Mesothelial cell of epicardium (in vitro differentiated cells): ENCODE measurements around the gene SERINC2. TPM values are rescaled to one million over a fixed set of nuclear protein-coding genes. Genes with fewer than 3 reads are reported as not detected.

Source experiments
- DNase-seq, 2 experiments: peaks; one replicate each; pipeline ENCODE4 v3.0.0; 2021; ENCODE audit warnings: low spot score in 2 of 2; ENCODE audit not compliant: unreplicated experiment in 2 of 2
- H3K27ac Mint-ChIP-seq: 2 replicates; pipeline ENCODE4 v1.8.0; 2021; ENCODE audit warnings: mixed read lengths
- H3K27me3 Mint-ChIP-seq: 2 replicates; pipeline ENCODE4 v1.8.0; 2021; ENCODE audit warnings: low read depth, mixed read lengths
- H3K36me3 Mint-ChIP-seq: 2 replicates; pipeline ENCODE4 v1.8.0; 2021; ENCODE audit warnings: mixed read lengths
- H3K4me1 Mint-ChIP-seq: 2 replicates; pipeline ENCODE4 v1.8.0; 2021; ENCODE audit warnings: mixed read lengths
- H3K4me3 Mint-ChIP-seq: 2 replicates; pipeline ENCODE4 v1.8.0; 2021; ENCODE audit warnings: mild to moderate bottlenecking, moderate library complexity, mixed read lengths
- H3K9me3 Mint-ChIP-seq: 2 replicates; pipeline ENCODE4 v1.8.0; 2021; ENCODE audit warnings: mixed read lengths
- CTCF ChIP-seq: fragments of 200-600 bp; sonication (generic); IDR thresholded peaks from one replicate; pipeline ENCODE4 v1.5.0; 2021; ENCODE audit warnings: antibody characterized with exemption; ENCODE audit not compliant: unreplicated experiment
- total RNA-seq: library from RNA; stranded (reverse); gene quantifications from 3 replicates; pipeline ENCODE4 v1.2.1, GENCODE V29; 2021

SERINC2 gene
- total RNA-seq, 1 donor from 2014 or later = 45.4 TPM

- Mint-ChIP-seq H3K9me3 (peaks cover 7% of the 10 kb centered on the region), H3K27me3 (peaks cover 3% of the 10 kb centered on the region), H3K4me1 (no peaks in the 10 kb centered on the region), H3K4me3 (no peak overlapping the region), H3K36me3 (no peaks in the 10 kb centered on the region), H3K27ac (no peak overlapping the region)
- TF ChIP-seq CTCF = no peak
- DNase-seq = no peak
These were observed 31.9 kb downstream of the SERINC2 start for GRCh38 chr1:31444725-31445448.

- Mint-ChIP-seq H3K4me1 (no peaks in the 10 kb centered on the region), H3K27me3 (peaks cover 3% of the 10 kb centered on the region), H3K4me3 (no peak overlapping the region), H3K27ac (no peak overlapping the region), H3K9me3 (peaks cover 13% of the 10 kb centered on the region), H3K36me3 (no peaks in the 10 kb centered on the region)
- no peak for DNase-seq
- no peak for TF ChIP-seq CTCF
These were observed 32.9 kb downstream of the SERINC2 start for GRCh38 chr1:31445951-31446350.

GRCh38 chr1:31447210-31447609 lies 34.2 kb downstream of the SERINC2 start:
- peaks cover 20% of the 10 kb centered on the region for H3K9me3 Mint-ChIP-seq
- DNase-seq = no peak
- H3K36me3 Mint-ChIP-seq = no peaks in the 10 kb centered on the region
- TF ChIP-seq CTCF = no peak
- H3K4me1 Mint-ChIP-seq = no peaks in the 10 kb centered on the region
- H3K4me3 Mint-ChIP-seq = no peak overlapping the region
- H3K27ac Mint-ChIP-seq = no peak overlapping the region
- peaks cover 3% of the 10 kb centered on the region for H3K27me3 Mint-ChIP-seq

GRCh38 chr1:31453384-31454079 lies 40.5 kb downstream of the SERINC2 start:
- Mint-ChIP-seq H3K9me3 (peaks cover 60% of the 10 kb centered on the region), H3K36me3 (no peaks in the 10 kb centered on the region), H3K27me3 (peaks cover under 1% of the 10 kb centered on the region), H3K27ac (no peak overlapping the region), H3K4me3 (no peak overlapping the region), H3K4me1 (no peaks in the 10 kb centered on the region)
- no peak for TF ChIP-seq CTCF
- no peak for DNase-seq

- Mint-ChIP-seq H3K27me3 (peaks cover 7% of the 10 kb centered on the region), H3K4me3 (no peak overlapping the region), H3K9me3 (peaks cover 73% of the 10 kb centered on the region), H3K36me3 (no peaks in the 10 kb centered on the region), H3K27ac (no peak overlapping the region), H3K4me1 (no peaks in the 10 kb centered on the region)
- TF ChIP-seq CTCF = no peak
- DNase-seq = no peak
These were observed 45.4 kb downstream of the SERINC2 start for GRCh38 chr1:31458287-31458896.
